HG03045 (cell line): ENCODE data around the gene NCAM1.
"Not testable (repeated sequence)": the region's sequence is repeated elsewhere in the genome, so short reads cannot be mapped to it uniquely, and the experiment has no call there.

Source experiments
- ATAC-seq: cut with Tn5 transposase; IDR thresholded peaks from one replicate; pipeline ENCODE4 v1.9.1; 2021; ENCODE audit warnings: mild to moderate bottlenecking, moderate library complexity; ENCODE audit not compliant: unreplicated experiment

The NCAM1 gene

GRCh38 chr11:113295993-113296392 is 334.8 kb downstream of the NCAM1 start:
- no peak for ATAC-seq

- ATAC-seq: no peak
Observed at GRCh38 chr11:113296447-113297205, 335.4 kb downstream of the NCAM1 start.

- ATAC-seq: not testable (repeated sequence)
Observed at GRCh38 chr11:113298496-113298895, 337.3 kb downstream of the NCAM1 start.

- ATAC-seq: no peak
Observed at GRCh38 chr11:113304916-113305315, 343.7 kb downstream of the NCAM1 start.

- ATAC-seq: peak; percentile 83
Observed at GRCh38 chr11:113305440-113306336, 344.5 kb downstream of the NCAM1 start.

GRCh38 chr11:113308601-113309000 is 347.4 kb downstream of the NCAM1 start:
- no peak for ATAC-seq

- no peak for ATAC-seq
Observed at GRCh38 chr11:113311536-113311935, 350.3 kb downstream of the NCAM1 start.

- ATAC-seq: no peak
Observed at GRCh38 chr11:113313601-113314000, 352.4 kb downstream of the NCAM1 start.

GRCh38 chr11:113314065-113314388 is 352.8 kb downstream of the NCAM1 start:
- ATAC-seq: no peak

GRCh38 chr11:113314389-113315301 is 353.4 kb downstream of the NCAM1 start, which contains the start of gene TTC12:
Gene TTC12, plus strand, starts transcription at chr11:113314583. Its CDS starts 1,675 bp downstream, at chr11:113316258.
- peak; percentile 99 for ATAC-seq

- no peak for ATAC-seq
Observed at GRCh38 chr11:113315811-113316210, 354.6 kb downstream of the NCAM1 start.

- no peak for ATAC-seq
Observed at GRCh38 chr11:113316256-113316655, 355.0 kb downstream of the NCAM1 start.

GRCh38 chr11:113317339-113317738 is 356.1 kb downstream of the NCAM1 start:
- ATAC-seq: no peak

- ATAC-seq: no peak
Observed at GRCh38 chr11:113319085-113319484, 357.9 kb downstream of the NCAM1 start.

- no peak for ATAC-seq
Observed at GRCh38 chr11:113322158-113322557, 360.9 kb downstream of the NCAM1 start.

- no peak for ATAC-seq
Observed at GRCh38 chr11:113324250-113324649, 363.0 kb downstream of the NCAM1 start.
